MCF 10A (cell line): ENCODE data around the gene HOXA3. TPM values are rescaled to one million over a fixed set of nuclear protein-coding genes. Genes with fewer than 3 reads are reported as not detected.

ENCODE experiments used
- BruUV-seq: library from RNA; stranded (reverse); fragments of 400-500 nt; replicated peaks from 2 replicates; lab custom pipeline; 2021; lab: Mats Ljungman, UMichigan
- CTCF ChIA-PET: fragments of 300-600 bp; sonication (Branson Sonifier 250); formaldehyde crosslinking; extraction: SDS; loops from one replicate; lab custom pipeline; 2021; ENCODE audit warnings: antibody characterized with exemption, inconsistent platforms; lab: Yijun Ruan, JAX
- POLR2A ChIA-PET: fragments of 300-600, 350-650 bp; sonication (Branson Sonifier 250); formaldehyde crosslinking; extraction: SDS; loops from one replicate; lab custom pipeline; 2020; ENCODE audit warnings: antibody characterized with exemption, inconsistent platforms; lab: Yijun Ruan, JAX
- DNase-seq: peaks from one replicate; pipeline ENCODE4 v3.0.0-alpha.2; 2018; ENCODE audit not compliant: unreplicated experiment
- H3K27ac Mint-ChIP-seq: one replicate; pipeline ENCODE4 v1.8.0; 2022; ENCODE audit warnings: mild to moderate bottlenecking, low read depth, mixed read lengths; ENCODE audit not compliant: unreplicated experiment
- H3K27me3 Mint-ChIP-seq: one replicate; pipeline ENCODE4 v1.8.0; 2022; ENCODE audit warnings: mixed read lengths; ENCODE audit not compliant: insufficient read depth, unreplicated experiment
- H3K36me3 Mint-ChIP-seq: one replicate; pipeline ENCODE4 v1.8.0; 2022; ENCODE audit warnings: mild to moderate bottlenecking, moderate library complexity, mixed read lengths; ENCODE audit not compliant: insufficient read depth, unreplicated experiment
- H3K4me1 Mint-ChIP-seq: one replicate; pipeline ENCODE4 v1.8.0; 2022; ENCODE audit warnings: mixed read lengths; ENCODE audit not compliant: insufficient read depth, unreplicated experiment
- H3K4me3 Mint-ChIP-seq: one replicate; pipeline ENCODE4 v1.8.0; 2022; ENCODE audit warnings: mild to moderate bottlenecking, moderate library complexity, mixed read lengths; ENCODE audit not compliant: unreplicated experiment
- H3K9me3 Mint-ChIP-seq: one replicate; pipeline ENCODE4 v1.8.0; 2022; ENCODE audit warnings: mixed read lengths; ENCODE audit not compliant: unreplicated experiment
- CTCF ChIP-seq: fragments of 200-600 bp; IDR thresholded peaks from one replicate; pipeline ENCODE4 v1.8.0; 2022; ENCODE audit warnings: antibody characterized with exemption, mild to moderate bottlenecking; ENCODE audit not compliant: unreplicated experiment
- intact Hi-C: fragments of 100-400 bp; cut with micrococcal nuclease; formaldehyde crosslinking; loops from 2 replicates; pipeline ENCODE4 v1.14.1; 2022
- total RNA-seq: library from RNA; stranded (reverse); gene quantifications from 2 replicates; pipeline ENCODE4 v1.2.3, GENCODE V29; 2022

Gene HOXA3
- total RNA-seq, 1 experiment from 2014 or later = 8.2 TPM

- intact Hi-C loops = no loop called here
- H3K36me3 Mint-ChIP-seq = peaks cover 1% of the 10 kb centered on the region
- H3K4me1 Mint-ChIP-seq = peaks cover 3% of the 10 kb centered on the region
- BruUV-seq = no TSS peak
- DNase-seq = no peak
- no peak overlapping the region for H3K27ac Mint-ChIP-seq
- H3K9me3 Mint-ChIP-seq = no peaks in the 10 kb centered on the region
- no peak overlapping the region for H3K4me3 Mint-ChIP-seq
- CTCF ChIA-PET = interaction anchor here (0.6 to 1.8 kb wide), 5 partner anchors 8 to 373 kb away, joined by 3 to 8 read pairs (median 7); partner anchors contain the start of gene HOXA11
- POLR2A ChIA-PET = interaction anchor here (0.6 kb wide), 1 partner anchor 27 kb away, joined by 3 read pairs; no protein-coding TSS in a partner anchor
- no peak for TF ChIP-seq CTCF
- no peaks in the 10 kb centered on the region for H3K27me3 Mint-ChIP-seq
These were observed 24.8 kb upstream of the HOXA3 start for GRCh38 chr7:27176962-27177794.

GRCh38 chr7:27176524-27176845 lies 24.1 kb upstream of the HOXA3 start:
- no peak overlapping the region for H3K27ac Mint-ChIP-seq
- no peaks in the 10 kb centered on the region for H3K27me3 Mint-ChIP-seq
- TF ChIP-seq CTCF = no peak
- no peaks in the 10 kb centered on the region for H3K9me3 Mint-ChIP-seq
- H3K36me3 Mint-ChIP-seq = peaks cover 8% of the 10 kb centered on the region
- no peak for DNase-seq
- H3K4me3 Mint-ChIP-seq = no peak overlapping the region
- intact Hi-C loops = no loop called here
- BruUV-seq = no TSS peak
- ChIA-PET POLR2A (interaction anchor here (1.3 kb wide), 1 partner anchor 318 kb away, joined by 3 read pairs; no protein-coding TSS in a partner anchor), CTCF (interaction anchor here (0.6 to 1.8 kb wide), 5 partner anchors 8 to 844 kb away, joined by 3 to 8 read pairs (median 3); partner anchors contain the start of gene HOXA11)
- H3K4me1 Mint-ChIP-seq = peaks cover 9% of the 10 kb centered on the region

- CTCF ChIA-PET = interaction anchor here (0.6 to 1.8 kb wide), 5 partner anchors 9 to 844 kb away, joined by 3 to 8 read pairs (median 3); partner anchors contain the start of gene HOXA11
- intact Hi-C loops = no loop called here
- BruUV-seq = no TSS peak
- H3K4me1 Mint-ChIP-seq = peaks cover 12% of the 10 kb centered on the region
- no peak for DNase-seq
- H3K9me3 Mint-ChIP-seq = no peaks in the 10 kb centered on the region
- H3K27ac Mint-ChIP-seq = no peak overlapping the region
- POLR2A ChIA-PET = interaction anchor here (0.5 to 1.3 kb wide), 3 partner anchors 313 to 411 kb away, joined by 3 read pairs; no protein-coding TSS in a partner anchor
- no peaks in the 10 kb centered on the region for H3K27me3 Mint-ChIP-seq
- peaks cover 11% of the 10 kb centered on the region for H3K36me3 Mint-ChIP-seq
- H3K4me3 Mint-ChIP-seq = no peak overlapping the region
- no peak for TF ChIP-seq CTCF
These were observed 23.5 kb upstream of the HOXA3 start for GRCh38 chr7:27175626-27176523.
